GM12872 (cell line): Measurements from ENCODE around the gene CXCL11.

ENCODE experiments used
- CTCF ChIP-seq: IDR thresholded peaks from 3 replicates; pipeline ENCODE4 v1.5.1; 2011; ENCODE audit warnings: low read depth, mild to moderate bottlenecking, low read length, moderate library complexity; ENCODE audit not compliant: insufficient read depth

Gene CXCL11

GRCh38 chr4:75989846-75990528, 45.9 kb downstream of the CXCL11 start:
- no peak for TF ChIP-seq CTCF

DNA sequence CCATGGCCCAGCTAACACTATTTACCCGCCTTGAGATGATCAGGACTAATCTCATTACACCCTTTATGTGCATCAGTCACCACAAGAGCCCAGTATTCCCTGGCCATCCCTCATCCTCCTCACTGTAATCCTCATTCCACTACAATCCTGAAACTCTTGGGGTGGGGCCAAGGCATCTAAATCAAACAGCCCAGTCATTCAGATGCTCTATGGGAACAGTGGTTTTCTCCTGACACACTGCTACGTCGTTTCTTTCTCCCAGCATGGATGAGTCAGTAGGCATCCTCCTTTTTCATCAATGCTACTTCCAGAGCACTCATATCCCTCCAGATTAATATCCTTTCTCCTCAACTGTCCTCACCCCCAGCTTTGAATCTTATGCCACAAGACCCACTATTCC, 50.8 kb downstream of the CXCL11 start:
- no peak for TF ChIP-seq CTCF
